A549 (cell line): Measurements from ENCODE around the gene FHIT.

Experiments
- CBX2 ChIP-seq: fragments of 200-600 bp; sonication (generic); IDR thresholded peaks from 2 replicates; pipeline ENCODE4 v1.6.1; 2016; ENCODE audit warnings: low read depth, mild to moderate bottlenecking, borderline replicate concordance
- CTCF ChIP-seq: fragments of >200 bp; sonication (Bioruptor Twin); formaldehyde crosslinking; IDR thresholded peaks from 3 replicates; pipeline ENCODE4 v1.5.1; 2016
- ELK1 ChIP-seq: fragments of 150-350 bp; IDR thresholded peaks from 2 replicates; pipeline ENCODE4 v1.6.1; 2014; ENCODE audit warnings: low read depth, mild to moderate bottlenecking, low read length
- EP300 ChIP-seq, 2 experiments: fragments of >200 bp; sonication (Bioruptor Twin); formaldehyde crosslinking; IDR thresholded peaks; 2 replicates in 1 of 2; 3 replicates in 1 of 2; pipeline ENCODE4 v1.6.1; 2016 to 2017
- ESRRA ChIP-seq: fragments of 150-350 bp; IDR thresholded peaks from 2 replicates; pipeline ENCODE4 v1.6.1; 2014; ENCODE audit warnings: mild to moderate bottlenecking, low read length, borderline replicate concordance
- JUNB ChIP-seq: fragments of >200 bp; sonication (Bioruptor Twin); formaldehyde crosslinking; IDR thresholded peaks from 2 replicates; pipeline ENCODE4 v1.6.1; 2016
- MAX ChIP-seq: IDR thresholded peaks from 2 replicates; pipeline ENCODE4 v1.6.1; 2012
- POLR2A ChIP-seq: IDR thresholded peaks from 2 replicates; pipeline ENCODE4 v1.6.1; 2012; ENCODE audit warnings: mild to moderate bottlenecking, low read length
- RCOR1 ChIP-seq: fragments of 150-350 bp; IDR thresholded peaks from 2 replicates; pipeline ENCODE4 v1.6.1; 2014; ENCODE audit warnings: antibody characterized with exemption, low read length, low read depth
- REST ChIP-seq: fragments of 200-600 bp; sonication (generic); IDR thresholded peaks from 2 replicates; pipeline ENCODE4 v1.6.1; 2016; ENCODE audit warnings: antibody characterized with exemption, mild to moderate bottlenecking, moderate library complexity
- USF2 ChIP-seq: fragments of 450-650 bp; IDR thresholded peaks from 2 replicates; pipeline ENCODE4 v1.6.1; 2014; ENCODE audit warnings: antibody characterized with exemption
- ZFP36 ChIP-seq: fragments of 450-650 bp; IDR thresholded peaks from 2 replicates; pipeline ENCODE4 v1.6.1; 2014; ENCODE audit warnings: borderline replicate concordance; ENCODE audit not compliant: partially characterized antibody

GRCh38 chr3:60912876-60913275 is 338.4 kb downstream of the FHIT start:
- TF ChIP-seq MAX (no peak), EP300 (IDR thresholded peaks at IDR 0.05) (no peak), CBX2 (no peak), CTCF (no peak), ZFP36 (no peak), JUNB (no peak), REST (no peak), POLR2A (no peak), RCOR1 (no peak), USF2 (no peak), ELK1 (no peak), ESRRA (no peak)
